GM18519 (cell line): Measurements from ENCODE around the gene S1PR1.
"Not testable (repeated sequence)": the region's sequence is repeated elsewhere in the genome, so short reads cannot be mapped to it uniquely, and the experiment has no call there.

ENCODE experiments used
- ATAC-seq: cut with Tn5 transposase; IDR thresholded peaks from one replicate; pipeline ENCODE4 v1.9.1; 2021; ENCODE audit warnings: mild to moderate bottlenecking, moderate library complexity; ENCODE audit not compliant: unreplicated experiment, low FRiP score

The S1PR1 gene

GRCh38 chr1:101219924-101220870, 16.6 kb upstream of the S1PR1 start:
- no peak for ATAC-seq

GRCh38 chr1:101220906-101221305, 15.9 kb upstream of the S1PR1 start:
- no peak for ATAC-seq

GRCh38 chr1:101221945-101222429, 14.8 kb upstream of the S1PR1 start:
- peak; percentile 95 for ATAC-seq

GRCh38 chr1:101227837-101228236, 9.0 kb upstream of the S1PR1 start:
- no peak for ATAC-seq

- no peak for ATAC-seq
Observed at GRCh38 chr1:101228424-101229134, 8.2 kb upstream of the S1PR1 start.

- not testable (repeated sequence) for ATAC-seq
Observed at GRCh38 chr1:101232182-101232581, 4.6 kb upstream of the S1PR1 start.

- no peak for ATAC-seq
Observed at GRCh38 chr1:101233495-101233894, 3.3 kb upstream of the S1PR1 start.

GRCh38 chr1:101235216-101235695, 1.6 kb upstream of the S1PR1 start:
- no peak for ATAC-seq

GRCh38 chr1:101235696-101236515, 913 bp upstream of the S1PR1 start:
- ATAC-seq: peak; percentile 62

GRCh38 chr1:101237229-101237837, 514 bp downstream of the S1PR1 start:
- no peak for ATAC-seq

GRCh38 chr1:101238031-101238628, 1.3 kb downstream of the S1PR1 start:
- no peak for ATAC-seq

- ATAC-seq: peak; percentile 20
Observed at GRCh38 chr1:101238681-101239094, 1.9 kb downstream of the S1PR1 start.

- no peak for ATAC-seq
Observed at GRCh38 chr1:101239095-101240040, 2.5 kb downstream of the S1PR1 start.

- ATAC-seq: no peak
Observed at GRCh38 chr1:101240041-101240430, 3.2 kb downstream of the S1PR1 start.

- peak; percentile 34 for ATAC-seq
Observed at GRCh38 chr1:101241485-101242225, 4.8 kb downstream of the S1PR1 start.

GRCh38 chr1:101242324-101243050, 5.7 kb downstream of the S1PR1 start:
- no peak for ATAC-seq

GRCh38 chr1:101243751-101244150, 6.9 kb downstream of the S1PR1 start:
- ATAC-seq: no peak
